DMS79 (cell line): ENCODE measurements around the gene MT4.
A peak's percentile ranks its signal among the peaks of the same experiment; 100 is the strongest.

Source experiments
- DNase-seq: peaks from one replicate; lab custom pipeline; 2025; lab: John Stamatoyannopoulos, UW

The MT4 gene

GRCh38 chr16:56564793-56565477 is at the start of gene MT4:
Gene MT4, plus strand, starts transcription at chr16:56565073. Its CDS starts 56 bp downstream, at chr16:56565129.
- DNase-seq, result no peak

DNA sequence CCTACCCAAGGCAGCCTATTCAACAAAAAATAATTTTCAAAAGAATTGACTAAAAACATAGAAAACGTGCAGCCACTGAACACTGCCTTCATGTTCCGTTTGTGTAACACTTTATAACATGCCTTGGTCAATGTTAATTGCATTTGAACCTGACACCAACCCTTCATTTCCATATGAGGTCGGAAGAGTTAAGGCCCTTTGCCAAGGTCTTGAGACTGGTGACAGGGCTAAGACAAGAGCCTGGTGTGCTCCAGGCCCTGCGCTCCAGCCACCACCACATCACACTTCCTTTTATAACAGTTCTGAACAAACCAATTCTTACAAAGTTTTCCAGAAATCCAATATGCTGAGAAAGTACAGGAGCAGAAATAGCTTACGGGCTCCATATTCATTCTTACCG is 49.2 kb upstream of the MT4 start:
- no peak for DNase-seq

DNA sequence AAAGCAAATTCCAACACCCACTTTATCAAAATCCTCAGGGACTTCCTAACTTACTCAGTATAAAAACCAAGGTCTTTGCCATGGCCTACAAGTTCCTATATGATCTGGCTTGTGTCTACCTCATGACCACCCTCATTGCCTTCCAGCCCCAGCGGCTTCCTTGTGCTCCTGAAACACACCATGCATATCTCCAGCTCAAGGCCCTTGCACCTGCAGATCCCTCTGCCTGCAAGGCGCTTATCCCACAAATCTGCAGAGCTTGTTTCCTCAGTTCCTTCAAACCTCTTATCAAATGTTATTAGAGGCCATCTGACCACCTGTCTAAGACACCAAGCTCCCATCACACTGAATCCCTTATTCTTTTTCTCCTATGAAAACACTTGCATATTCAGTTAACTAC is 47.7 kb upstream of the MT4 start:
- no peak for DNase-seq

DNA sequence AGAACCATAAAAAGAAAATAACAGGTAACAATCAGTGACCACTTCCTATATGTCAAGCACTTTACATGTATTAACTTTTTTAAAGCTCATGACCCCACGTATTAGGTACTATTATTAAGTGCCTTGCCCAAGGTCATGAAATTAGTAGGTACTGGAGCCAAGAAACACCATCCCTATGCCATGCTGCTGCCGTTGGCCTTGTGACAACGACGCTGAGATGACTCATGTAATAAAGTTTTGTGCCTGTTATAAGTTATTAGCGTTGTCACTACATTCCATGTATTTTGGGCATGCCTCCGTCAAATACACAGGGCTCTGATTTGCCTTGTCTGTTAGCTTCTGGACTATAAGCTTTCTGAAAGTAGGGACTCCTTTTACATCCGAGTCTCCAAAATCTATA is 46.4 kb upstream of the MT4 start:
- DNase-seq, result no peak

DNA sequence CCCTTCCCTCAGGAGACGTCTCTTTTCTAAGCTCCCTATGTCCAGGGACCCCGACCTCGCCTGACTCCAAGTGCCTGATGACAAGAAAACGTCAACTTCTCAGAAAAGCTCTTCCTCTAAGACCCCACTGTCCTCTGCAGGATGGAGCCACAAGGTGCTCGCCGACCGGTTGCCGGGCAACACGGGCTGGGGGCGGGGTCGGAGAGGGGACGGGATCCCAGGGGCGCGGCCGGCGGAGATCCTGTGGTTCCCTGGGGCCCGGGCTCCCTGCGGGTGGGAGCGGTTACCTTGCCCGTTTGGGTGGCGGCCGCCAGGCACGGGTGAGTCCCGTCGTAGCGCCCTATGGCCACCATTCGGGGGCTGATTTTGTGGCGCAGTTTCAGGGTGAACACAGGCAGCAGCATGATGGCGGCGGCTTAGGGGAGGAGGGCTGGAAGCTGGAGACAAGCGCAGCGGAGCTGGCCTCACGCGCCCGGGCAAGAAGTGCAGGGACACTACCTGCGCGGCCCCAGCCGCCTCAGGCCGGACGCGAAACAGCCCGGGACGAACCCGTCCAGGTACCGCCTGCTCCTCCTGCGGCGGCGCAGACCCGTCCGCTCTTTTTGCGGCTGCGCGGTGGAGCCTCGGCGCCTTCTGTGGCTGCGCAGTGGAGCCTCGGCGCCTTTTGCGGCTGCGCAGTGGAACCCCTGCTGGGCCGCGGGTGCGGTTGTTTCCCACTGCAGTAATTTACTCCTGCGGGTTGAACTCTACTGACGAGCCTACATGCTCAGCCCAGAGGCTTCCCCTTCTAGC is 45.2 kb upstream of the MT4 start, which contains the start of gene BBS2:
Gene BBS2 (minus strand): TSS at position 566 of the 792 bp plus-strand sequence. CDS start 162 bp downstream, at position 404.
- peak; percentile 27 for DNase-seq

- no peak for DNase-seq
These were observed 44.7 kb upstream of the MT4 start for GRCh38 chr16:56520251-56520577.

GRCh38 chr16:56525236-56525635 is 39.6 kb upstream of the MT4 start:
- no peak for DNase-seq

DNA sequence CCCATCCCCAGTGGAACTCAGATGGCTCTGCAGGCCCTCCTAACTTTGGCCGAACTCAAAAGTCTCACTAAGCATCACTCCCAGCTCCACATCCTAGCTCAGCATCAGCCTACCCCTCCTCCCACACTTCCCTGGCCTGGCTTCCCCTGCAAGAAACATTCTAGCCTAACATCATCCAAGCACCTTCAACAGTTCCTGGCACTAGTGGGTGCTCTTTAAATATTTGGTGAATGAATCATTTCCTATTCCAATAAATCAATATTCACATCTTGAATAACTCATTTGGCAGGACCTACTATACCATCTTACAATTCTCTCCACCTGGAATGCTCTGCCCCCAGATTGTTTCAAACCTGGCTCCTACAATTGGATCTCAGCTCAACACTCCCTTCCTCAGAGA is 34.0 kb upstream of the MT4 start:
- no peak for DNase-seq

- no peak for DNase-seq
These were observed 32.2 kb upstream of the MT4 start for GRCh38 chr16:56532714-56533113.

GRCh38 chr16:56534847-56535383 is 30.0 kb upstream of the MT4 start:
- DNase-seq, result no peak

- DNase-seq, result no peak
These were observed 26.5 kb upstream of the MT4 start for GRCh38 chr16:56538331-56538730.

GRCh38 chr16:56539656-56540055 is 25.2 kb upstream of the MT4 start:
- DNase-seq, result peak; percentile 2

GRCh38 chr16:56542039-56542438 is 22.8 kb upstream of the MT4 start:
- no peak for DNase-seq

GRCh38 chr16:56547120-56547948 is 17.5 kb upstream of the MT4 start:
- no peak for DNase-seq

- DNase-seq, result no peak
These were observed 16.8 kb upstream of the MT4 start for GRCh38 chr16:56547949-56548567.

DNA sequence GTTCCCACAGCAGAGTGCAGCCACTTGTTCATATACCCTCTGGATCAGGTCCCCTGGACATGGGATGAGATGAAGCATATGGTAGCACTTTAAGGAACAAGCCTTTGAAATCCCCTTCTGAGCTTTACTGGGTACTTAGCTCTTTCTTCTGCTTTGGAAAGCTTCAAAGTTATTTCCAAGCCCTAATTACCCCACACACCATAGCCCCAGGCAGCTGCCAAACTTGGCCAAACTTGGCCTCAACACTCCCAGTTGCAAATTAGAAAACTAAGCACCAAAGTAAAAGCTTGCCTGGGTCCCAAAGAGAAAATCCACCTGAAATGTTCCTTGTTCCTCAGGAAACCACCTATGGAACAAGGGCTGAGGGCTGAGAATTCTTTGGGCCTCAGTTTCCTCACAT is 15.7 kb upstream of the MT4 start:
- DNase-seq, result no peak

DNA sequence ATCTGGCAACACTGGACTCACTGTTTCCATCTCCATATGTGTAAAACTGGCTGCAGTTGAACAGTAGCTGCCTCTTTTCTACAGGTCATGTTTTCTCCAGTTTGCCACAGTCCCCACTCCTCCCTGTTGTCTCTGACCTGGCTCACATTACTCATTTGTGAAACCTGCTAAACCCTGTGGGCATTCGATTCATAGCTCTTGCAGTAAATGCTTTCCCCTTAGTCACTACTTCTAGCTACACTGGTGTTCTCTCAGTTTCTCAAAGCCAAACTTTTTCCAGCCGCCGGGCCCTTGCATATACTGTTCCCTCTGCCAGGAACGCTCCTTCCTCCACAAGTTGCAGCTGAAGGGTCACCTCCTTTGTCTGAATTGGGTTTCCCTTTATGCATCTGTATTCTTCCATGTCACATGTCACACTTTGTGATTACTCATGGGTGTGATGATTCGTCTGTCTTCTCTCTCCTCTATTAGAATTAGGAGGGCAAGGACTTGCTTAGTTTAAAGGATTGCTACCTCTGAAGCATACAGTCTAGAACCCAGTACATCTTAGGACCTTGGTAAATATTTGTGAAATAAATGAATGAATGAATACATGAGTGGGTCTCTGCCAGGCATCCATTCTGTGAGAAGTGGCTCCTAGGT is 15.0 kb upstream of the MT4 start:
- no peak for DNase-seq

GRCh38 chr16:56551796-56552738 is 12.8 kb upstream of the MT4 start:
- DNase-seq, result no peak

GRCh38 chr16:56554441-56554840 is 10.4 kb upstream of the MT4 start:
- DNase-seq, result no peak

- peak; percentile 52 for DNase-seq
These were observed 6.7 kb upstream of the MT4 start for GRCh38 chr16:56558024-56558747.
